OCI-LY7 (cell line): ENCODE results near the gene SCAMP3. TPM values are rescaled to one million over a fixed set of nuclear protein-coding genes. Genes with fewer than 3 reads are reported as not detected.
A peak's percentile ranks its signal among the peaks of the same experiment; 100 is the strongest.

Source experiments
- BruUV-seq: library from RNA; stranded (reverse); fragments of 400-500 nt; replicated peaks from 2 replicates; lab custom pipeline; 2021; lab: Mats Ljungman, UMichigan
- CTCF ChIA-PET: fragments of 300-600 bp; sonication (Branson Sonifier 250); formaldehyde crosslinking; loops from one replicate; lab custom pipeline; 2022; ENCODE audit warnings: antibody characterized with exemption; ENCODE audit not compliant: unreplicated experiment; lab: Charles Lee
- POLR2A ChIA-PET: fragments of 300-600 bp; sonication (Branson Sonifier 250); formaldehyde crosslinking; loops from one replicate; lab custom pipeline; 2022; ENCODE audit warnings: antibody characterized with exemption; lab: Charles Lee
- DNase-seq: peaks from one replicate; pipeline ENCODE4 v3.0.0-alpha.2; 2015; ENCODE audit warnings: low spot score
- H2AFZ ChIP-seq: fragments of 200-600 bp; sonication (generic), shearing (Covaris generic); 2 replicates; pipeline ENCODE4 v1.6.1; 2014; ENCODE audit warnings: mild to moderate bottlenecking, antibody characterized with exemption, low read length, moderate library complexity
- H3K27ac ChIP-seq: fragments of 200-600 bp; sonication (generic); 2 replicates; pipeline ENCODE4 v1.5.1; 2014; ENCODE audit warnings: mixed run types, low read depth, mild to moderate bottlenecking, moderate library complexity, low read length, inconsistent platforms; ENCODE audit not compliant: poor library complexity, severe bottlenecking
- H3K36me3 ChIP-seq: fragments of 200-600 bp; sonication (generic); 2 replicates; pipeline ENCODE4 v1.6.1; 2014; ENCODE audit warnings: mild to moderate bottlenecking, antibody characterized with exemption, low read length, moderate library complexity, mixed read lengths; ENCODE audit not compliant: insufficient read depth
- H3K4me1 ChIP-seq: fragments of 200-600 bp; sonication (generic); 2 replicates; pipeline ENCODE4 v1.5.1; 2014; ENCODE audit warnings: mild to moderate bottlenecking, low read length; ENCODE audit not compliant: insufficient read depth, poor library complexity, severe bottlenecking
- H3K4me2 ChIP-seq: fragments of 200-600 bp; sonication (generic); 2 replicates; pipeline ENCODE4 v1.6.1; 2014; ENCODE audit warnings: mild to moderate bottlenecking, low read length
- H3K4me3 ChIP-seq: fragments of 200-600 bp; sonication (generic); 2 replicates; pipeline ENCODE4 v1.5.1; 2014; ENCODE audit warnings: mild to moderate bottlenecking, low read depth, low read length; ENCODE audit not compliant: poor library complexity, severe bottlenecking
- H3K79me2 ChIP-seq: fragments of 200-600 bp; sonication (generic); 2 replicates; pipeline ENCODE4 v1.6.1; 2016; ENCODE audit warnings: low read depth, mild to moderate bottlenecking, low read length, moderate library complexity, mixed read lengths; ENCODE audit not compliant: insufficient read depth
- H3K9me2 ChIP-seq: fragments of 200-600 bp; sonication (generic); 2 replicates; pipeline ENCODE4 v1.6.1; 2016; ENCODE audit warnings: mild to moderate bottlenecking, low read length, mixed read lengths; ENCODE audit not compliant: insufficient read depth
- H3K9me3 ChIP-seq: fragments of 200-600 bp; sonication (generic); 2 replicates; pipeline ENCODE4 v1.6.1; 2014; ENCODE audit warnings: mild to moderate bottlenecking, mixed run types, low read length, mixed read lengths
- H4K20me1 ChIP-seq: fragments of 200-600 bp; sonication (generic); 2 replicates; pipeline ENCODE4 v1.6.1; 2014; ENCODE audit warnings: mild to moderate bottlenecking, antibody characterized with exemption, low read length, moderate library complexity, mixed read lengths; ENCODE audit not compliant: insufficient read depth
- CTCF ChIP-seq: fragments of 200-600 bp; sonication (generic); conservative IDR thresholded peaks from 2 replicates; pipeline ENCODE4 v1.5.1; 2014; ENCODE audit warnings: mild to moderate bottlenecking, antibody characterized with exemption, low read length, moderate library complexity, mixed read lengths
- EZH2phosphoT487 ChIP-seq: fragments of 200-600 bp; sonication (generic); IDR thresholded peaks from 2 replicates; pipeline ENCODE4 v1.6.1; 2018; ENCODE audit warnings: low read depth, borderline replicate concordance, mild to moderate bottlenecking, mixed run types, antibody characterized with exemption, low read length, moderate library complexity, mixed read lengths
- intact Hi-C: fragments of 100-400 bp; cut with micrococcal nuclease; formaldehyde crosslinking; loops from one replicate; pipeline ENCODE4 v1.10.0; 2022; ENCODE audit not compliant: unreplicated experiment
- total RNA-seq, 2 experiments: library from RNA; depleted of rRNA in 1 of 2; stranded (reverse); fragments of >200 nt in 1 of 2; shearing (Covaris generic) in 1 of 2; gene quantifications; 2 replicates each; pipeline ENCODE4 v1.2.3, GENCODE V29; 2014 to 2022

The SCAMP3 gene
- total RNA-seq, 2 experiments from 2014 or later, result 58.3 to 74.7 TPM

- BruUV-seq, result no TSS peak
- CTCF ChIA-PET, result no interaction called here
- Histone ChIP-seq H3K9me3 (no peaks in the 10 kb centered on the region), H3K4me1 (peaks cover 22% of the 10 kb centered on the region), H3K27ac (no peak overlapping the region), H3K79me2 (no peaks in the 10 kb centered on the region), H3K9me2 (no peaks in the 10 kb centered on the region), H3K36me3 (no peaks in the 10 kb centered on the region), H2AFZ (no peak overlapping the region), H3K4me3 (no peak overlapping the region), H4K20me1 (no peaks in the 10 kb centered on the region), H3K4me2 (no peak overlapping the region)
- no peak for DNase-seq
- POLR2A ChIA-PET, result interaction anchor here (0.5 kb wide), 1 partner anchor 265 kb away, joined by 3 read pairs; no protein-coding TSS in a partner anchor
- TF ChIP-seq EZH2phosphoT487, result no peak
- intact Hi-C loops, result no loop called here
Measured at GRCh38 chr1:155300553-155301329, 38.6 kb upstream of the SCAMP3 start.

GRCh38 chr1:155300024-155300423 is 37.9 kb upstream of the SCAMP3 start:
- CTCF ChIA-PET, result no interaction called here

GRCh38 chr1:155297384-155297783 is 35.2 kb upstream of the SCAMP3 start:
- BruUV-seq, result no TSS peak
- Histone ChIP-seq H3K9me2 (no peaks in the 10 kb centered on the region), H3K4me2 (peak overlapping the region; percentile 57), H4K20me1 (no peaks in the 10 kb centered on the region), H3K9me3 (no peaks in the 10 kb centered on the region), H3K4me3 (peak overlapping the region; percentile 27), H3K79me2 (no peaks in the 10 kb centered on the region), H2AFZ (peak overlapping the region; percentile 57), H3K27ac (peak overlapping the region; percentile 57), H3K36me3 (no peaks in the 10 kb centered on the region), H3K4me1 (peaks cover 17% of the 10 kb centered on the region)
- CTCF ChIA-PET, result interaction anchor here (0.6 to 1.0 kb wide), 4 partner anchors 20 to 851 kb away, joined by 3 to 4 read pairs (median 3); partner anchors contain the start of gene HCN3
- intact Hi-C loops, result no loop called here
- TF ChIP-seq EZH2phosphoT487 (no peak), CTCF (peak; percentile 64; the same call in 1 of the 2 replicates)
- DNase-seq, result peak; percentile 57
- POLR2A ChIA-PET, result interaction anchor here (0.7 to 1.3 kb wide), 6 partner anchors 11 to 228 kb away, joined by 3 to 10 read pairs (median 4); partner anchors contain the start of genes CLK2 and FDPS

More at GRCh38 chr1:155300024-155300423, 37.9 kb upstream of the SCAMP3 start:
- no peak for TF ChIP-seq EZH2phosphoT487
- no peak for TF ChIP-seq CTCF
- Histone ChIP-seq H3K9me3 (no peaks in the 10 kb centered on the region), H3K4me3 (no peak overlapping the region), H3K79me2 (no peaks in the 10 kb centered on the region), H2AFZ (no peak overlapping the region), H3K36me3 (no peaks in the 10 kb centered on the region), H3K4me1 (peaks cover 17% of the 10 kb centered on the region), H4K20me1 (no peaks in the 10 kb centered on the region), H3K27ac (no peak overlapping the region), H3K4me2 (no peak overlapping the region), H3K9me2 (no peaks in the 10 kb centered on the region)
- intact Hi-C loops, result no loop called here
- no TSS peak for BruUV-seq
- POLR2A ChIA-PET, result interaction anchor here (0.5 kb wide), 1 partner anchor 266 kb away, joined by 3 read pairs; no protein-coding TSS in a partner anchor
- no peak for DNase-seq
